SH-SY5Y (cell line): ENCODE data around the gene TMEM130.

Experiments used
- GATA2 ChIP-seq: IDR thresholded peaks from 2 replicates; pipeline ENCODE4 v1.6.1; 2011; ENCODE audit warnings: mild to moderate bottlenecking, low read depth, low read length
- GATA3 ChIP-seq: IDR thresholded peaks from 2 replicates; pipeline ENCODE4 v1.6.1; 2011; ENCODE audit warnings: low read depth, mild to moderate bottlenecking, low read length, moderate library complexity

GRCh38 chr7:98913026-98913425, 43.2 kb upstream of the TMEM130 start:
- no peak for TF ChIP-seq GATA2
- no peak for TF ChIP-seq GATA3
